GM12878 (cell line): ENCODE measurements around the gene TMEM178A. TPM values are rescaled to one million over a fixed set of nuclear protein-coding genes. Genes with fewer than 3 reads are reported as not detected.

ENCODE experiments used
- ATAC-seq: fragments of 200-7000 bp; cut with Tn5 transposase; 3 replicates; pipeline ENCODE4 v1.9.1; 2020; ENCODE audit warnings: mild to moderate bottlenecking, moderate library complexity
- BruUV-seq: library from RNA; stranded (reverse); fragments of 400-500 nt; replicated peaks from 2 replicates; lab custom pipeline; 2021; lab: Mats Ljungman, UMichigan
- CTCF ChIA-PET: fragments of 300-600 bp; sonication (Branson Sonifier 250); formaldehyde crosslinking; extraction: SDS; loops from one replicate; lab custom pipeline; 2021; ENCODE audit warnings: inconsistent platforms; lab: Yijun Ruan, JAX
- POLR2A ChIA-PET: fragments of 350-600 bp; formaldehyde crosslinking; extraction: SDS; loops from one replicate; lab custom pipeline; 2021; ENCODE audit warnings: inconsistent platforms; lab: Charles Lee
- RAD21 ChIA-PET: fragments of 300-600 bp; sonication (Branson Sonifier 250); formaldehyde crosslinking; loops from one replicate; lab custom pipeline; 2023; ENCODE audit warnings: antibody characterized with exemption; ENCODE audit not compliant: unreplicated experiment; lab: Charles Lee
- SMC1A ChIA-PET: fragments of 300-600 bp; sonication (Branson Sonifier 250); formaldehyde crosslinking; loops from one replicate; lab custom pipeline; 2023; ENCODE audit not compliant: unreplicated experiment, uncharacterized antibody; lab: Charles Lee
- DNase-seq: peaks from one replicate; pipeline ENCODE4 v3.0.0-alpha.2; 2011; ENCODE audit warnings: low read depth, low spot score
- FAIRE-seq: peaks from 3 replicates; lab custom pipeline; 2011; peaks lifted over from hg19 to GRCh38; lab: Jason Lieb, UNC
- H2AFZ ChIP-seq: 2 replicates; pipeline ENCODE4 v1.6.0; 2011; ENCODE audit warnings: low read depth, low read length, control low read depth; ENCODE audit not compliant: control insufficient read depth
- H3K27ac ChIP-seq: 2 replicates; pipeline ENCODE4 v1.5.1; 2011; ENCODE audit warnings: control low read depth; ENCODE audit not compliant: control insufficient read depth, insufficient read depth
- H3K27me3 ChIP-seq, 2 experiments: replicated peaks in 1 of 2; 2 replicates each; pipeline versions ENCODE4 v1.6.0 to v1.6.1; 2011; ENCODE audit warnings: low read length in 1 of 2; ENCODE audit not compliant: control insufficient read depth in 2 of 2, insufficient read depth in 2 of 2
- H3K36me3 ChIP-seq, 2 experiments: 2 replicates each; pipeline ENCODE4 v1.5.1; 2011; ENCODE audit warnings: low read length in 1 of 2; ENCODE audit not compliant: control insufficient read depth in 2 of 2, insufficient read depth in 2 of 2
- H3K4me1 ChIP-seq: 2 replicates; pipeline ENCODE4 v1.6.1; 2011; ENCODE audit warnings: mild to moderate bottlenecking, low read length, moderate library complexity, mixed read lengths; ENCODE audit not compliant: control insufficient read depth, insufficient read depth
- H3K4me2 ChIP-seq: 2 replicates; pipeline ENCODE4 v1.6.0; 2011; ENCODE audit warnings: control low read depth; ENCODE audit not compliant: control insufficient read depth, insufficient read depth
- H3K4me3 ChIP-seq: fragments of 200-600 bp; sonication (generic); 2 replicates; pipeline ENCODE4 v1.5.1; 2016
- H3K79me2 ChIP-seq: 2 replicates; pipeline ENCODE4 v1.6.0; 2011; ENCODE audit warnings: low read length; ENCODE audit not compliant: control insufficient read depth, insufficient read depth
- H3K9ac ChIP-seq: 2 replicates; pipeline ENCODE4 v1.8.0; 2011; ENCODE audit warnings: low read length, control low read depth, mixed read lengths; ENCODE audit not compliant: control insufficient read depth, insufficient read depth
- H3K9me3 ChIP-seq: replicated peaks from 3 replicates; pipeline ENCODE4 v1.5.1; 2011; ENCODE audit warnings: mild to moderate bottlenecking, low read length; ENCODE audit not compliant: control insufficient read depth, insufficient read depth
- H4K20me1 ChIP-seq: 2 replicates; pipeline ENCODE4 v1.6.0; 2011; ENCODE audit not compliant: control insufficient read depth, insufficient read depth
- CEBPZ ChIP-seq: fragments of 150-350 bp; IDR thresholded peaks from 2 replicates; pipeline ENCODE4 v1.6.1; 2016; ENCODE audit warnings: low read depth, low read length
- CUX1 ChIP-seq: IDR thresholded peaks from 2 replicates; pipeline ENCODE4 v1.6.1; 2012; ENCODE audit warnings: improper control_type of control experiment, low read depth, low read length; ENCODE audit not compliant: insufficient replicate concordance
- HDAC6 ChIP-seq: fragments of 200-600 bp; sonication (generic); IDR thresholded peaks from one replicate; pipeline ENCODE4 v1.8.0; 2017; ENCODE audit warnings: antibody characterized with exemption; ENCODE audit not compliant: unreplicated experiment
- MYC ChIP-seq: IDR thresholded peaks from 2 replicates; pipeline ENCODE4 v1.6.1; 2011; ENCODE audit warnings: mild to moderate bottlenecking, low read length, moderate library complexity, inconsistent platforms; ENCODE audit not compliant: insufficient read depth, insufficient replicate concordance, insufficient read length, severe bottlenecking
- NBN ChIP-seq: fragments of 450-650 bp; IDR thresholded peaks from 2 replicates; pipeline ENCODE4 v1.6.1; 2016
- NR2F1 ChIP-seq: fragments of 450-650 bp; conservative IDR thresholded peaks from 2 replicates; pipeline ENCODE4 v1.6.1; 2017; ENCODE audit warnings: mild to moderate bottlenecking
- NRF1 ChIP-seq: conservative IDR thresholded peaks from 2 replicates; pipeline ENCODE4 v1.6.1; 2011; ENCODE audit warnings: mild to moderate bottlenecking, low read depth, low read length, improper control_type of control experiment
- POLR2AphosphoS2 ChIP-seq: IDR thresholded peaks from 2 replicates; pipeline ENCODE4 v1.6.1; 2011; ENCODE audit warnings: low read depth, mild to moderate bottlenecking, low read length, improper control_type of control experiment, moderate library complexity
- RBBP5 ChIP-seq: fragments of 200-600 bp; sonication (generic); conservative IDR thresholded peaks from 2 replicates; pipeline ENCODE4 v1.6.1; 2016
- RELA ChIP-seq: fragments of 450-650 bp; IDR thresholded peaks from 2 replicates; pipeline ENCODE4 v1.8.0; 2014; ENCODE audit warnings: borderline replicate concordance; ENCODE audit not compliant: partially characterized antibody
- SMAD5 ChIP-seq: IDR thresholded peaks from 2 replicates; pipeline ENCODE4 v1.6.1; 2016; ENCODE audit warnings: antibody characterized with exemption, low read depth
- SMC3 ChIP-seq: IDR thresholded peaks from 2 replicates; pipeline ENCODE4 v1.6.1; 2011; ENCODE audit warnings: low read length, improper control_type of control experiment, borderline replicate concordance
- SUPT20H ChIP-seq: IDR thresholded peaks from 2 replicates; pipeline ENCODE4 v1.6.1; 2011; ENCODE audit warnings: low read depth, mild to moderate bottlenecking, low read length, moderate library complexity, borderline replicate concordance; ENCODE audit not compliant: control insufficient read depth
- WGBS: methylation state at CpG from one replicate; pipeline ENCODE4 v1.1.6; 2016; ENCODE audit warnings: low lambda C conversion rate; ENCODE audit not compliant: insufficient replicate concordance, insufficient coverage; ENCODE audit errors: missing lambda C conversion rate; 5-methylcytosine and 5-hydroxymethylcytosine counted together
- in situ Hi-C: fragments of 300-500 bp; cut with MboI; formaldehyde crosslinking; loops from 9 replicates; pipeline ENCODE4 v1.14.3; 2018; ENCODE audit warnings: mixed read lengths
- intact Hi-C: fragments of 100-400 bp; cut with micrococcal nuclease; formaldehyde crosslinking; loops from one replicate; pipeline ENCODE4 v1.14.2; 2022; ENCODE audit not compliant: unreplicated experiment
- polyA plus RNA-seq, 11 experiments: library from polyadenylated mRNA; depleted of rRNA in 4 of 11; unstranded in 6 of 11; stranded (reverse) in 5 of 11; fragments of >200 nt; fragmentation: Nextera tagmentation in 4 of 11; fragmentation: Illumina TruSeq in 1 of 11; extraction: Ambion mirVana in 4 of 11; extraction: Trizol in 1 of 11; gene quantifications; 1 replicate in 1 of 11; 2 replicates in 10 of 11; pipeline versions ENCODE4 v1.2.1 to v1.2.3, GENCODE V29; 2011 to 2016; ENCODE audit warnings: inconsistent platforms in 2 of 11, missing spikeins in 2 of 11, low read depth in 1 of 11
- total RNA-seq, 4 experiments: library from RNA; depleted of rRNA in 3 of 4; stranded (reverse); fragments of >200 nt in 3 of 4; fragmentation: Illumina TruSeq in 1 of 4; extraction: Trizol in 1 of 4; gene quantifications; 2 replicates each; pipeline versions ENCODE4 v1.2.1 to v1.2.3, GENCODE V29; 2013 to 2021
- TF ChIP-seq, protein P1 (sequence below): fragments of 450-650 bp; IDR thresholded peaks from 2 replicates; pipeline ENCODE4 v1.6.1; 2017; ENCODE audit warnings: borderline replicate concordance

Gene TMEM178A
- total and polyA plus RNA-seq, 10 of the 15 experiments (the other 5 are each of a cell fraction or from before 2014, with no cell fraction given), result not detected

DNA sequence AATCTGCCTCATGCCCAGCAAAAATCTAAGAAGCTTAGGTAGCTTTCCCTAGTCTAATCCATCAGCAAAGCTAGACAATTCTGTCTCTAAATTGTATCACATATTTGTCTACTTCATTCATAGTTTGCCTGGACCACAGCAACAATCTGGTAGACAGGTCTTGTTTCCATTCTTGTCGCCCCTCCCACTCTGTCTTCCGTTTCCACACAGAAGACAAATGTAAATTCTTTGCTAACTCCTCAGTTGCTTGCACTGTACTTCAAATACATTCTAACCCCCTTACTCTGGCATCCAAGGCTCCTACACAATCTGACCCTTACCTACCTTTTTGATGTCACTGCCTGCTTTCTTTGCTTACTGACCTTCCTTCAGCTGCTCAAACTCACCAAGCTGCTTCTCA, 73.2 kb downstream of the TMEM178A start:
- no TSS peak for BruUV-seq
- Histone ChIP-seq H3K36me3 (peaks cover 2 to 24% of the 10 kb centered on the region in 2 experiments), H2AFZ (no peak overlapping the region), H3K9ac (no peak overlapping the region), H3K4me1 (no peaks in the 10 kb centered on the region), H3K9me3 (no peaks in the 10 kb centered on the region), H3K4me3 (no peak overlapping the region), H3K27me3 (no peaks in the 10 kb centered on the region), H4K20me1 (no peaks in the 10 kb centered on the region), H3K4me2 (no peak overlapping the region), H3K27ac (no peak overlapping the region), H3K79me2 (no peaks in the 10 kb centered on the region)
- SMC1A ChIA-PET, result no interaction called here
- intact Hi-C loops (no loop called here), in situ Hi-C loops (loop anchor here (25.0 kb wide), 1 partner anchor 677 kb away; no protein-coding TSS in a partner anchor)
- DNase-seq, result no peak
- 96% methylated on average over 2 of the region's 2 CpGs for WGBS
- RAD21 ChIA-PET, result no interaction called here
- CTCF ChIA-PET, result interaction anchor here (1.2 to 2.8 kb wide), 3 partner anchors 9 to 359 kb away, joined by 4 to 18 read pairs (median 6); no protein-coding TSS in a partner anchor
- ATAC-seq, result no peak
- POLR2A ChIA-PET, result no interaction called here
- FAIRE-seq, result no peak
- TF ChIP-seq MYC (no peak), CEBPZ (no peak), POLR2AphosphoS2 (no peak), RBBP5 (no peak), SMC3 (no peak), SUPT20H (no peak), NR2F1 (no peak), HDAC6 (no peak), SMAD5 (no peak), CUX1 (no peak), NRF1 (no peak), RELA (no peak), NBN (no peak)
- TF ChIP-seq, protein P1, sequence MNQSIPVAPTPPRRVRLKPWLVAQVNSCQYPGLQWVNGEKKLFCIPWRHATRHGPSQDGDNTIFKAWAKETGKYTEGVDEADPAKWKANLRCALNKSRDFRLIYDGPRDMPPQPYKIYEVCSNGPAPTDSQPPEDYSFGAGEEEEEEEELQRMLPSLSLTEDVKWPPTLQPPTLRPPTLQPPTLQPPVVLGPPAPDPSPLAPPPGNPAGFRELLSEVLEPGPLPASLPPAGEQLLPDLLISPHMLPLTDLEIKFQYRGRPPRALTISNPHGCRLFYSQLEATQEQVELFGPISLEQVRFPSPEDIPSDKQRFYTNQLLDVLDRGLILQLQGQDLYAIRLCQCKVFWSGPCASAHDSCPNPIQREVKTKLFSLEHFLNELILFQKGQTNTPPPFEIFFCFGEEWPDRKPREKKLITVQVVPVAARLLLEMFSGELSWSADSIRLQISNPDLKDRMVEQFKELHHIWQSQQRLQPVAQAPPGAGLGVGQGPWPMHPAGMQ, result no peak
